ENCODE results near the gene FYB1.

- TF ChIP-seq SIN3A (conservative IDR thresholded peaks at IDR 0.05 in 1 of 2, IDR thresholded peaks at IDR 0.05 in 1 of 2; ENCODE audit: low read depth in 1 of 2, low read length in 2 of 2) (no peak), RAD21 (IDR thresholded peaks at IDR 0.05 in 1 of 2, conservative IDR thresholded peaks at IDR 0.05 in 1 of 2; ENCODE audit: low read depth in 2 of 2, low read length in 2 of 2) (no peak), SP2 (IDR thresholded peaks at IDR 0.05; ENCODE audit: low read length) (no peak), JUND (IDR thresholded peaks at IDR 0.05; ENCODE audit: low read length) (no peak), ATF3 (IDR thresholded peaks at IDR 0.05; ENCODE audit: insufficient read depth, low read depth, low read length) (no peak), CEBPB (IDR thresholded peaks at IDR 0.05; ENCODE audit: low read depth, low read length) (no peak), GTF2F1 (IDR thresholded peaks at IDR 0.05; ENCODE audit: borderline replicate concordance, low read depth, low read length) (no peak), CTCF (IDR thresholded peaks at IDR 0.05; ENCODE audit: control extremely low read depth in 1 of 3, insufficient read depth in 1 of 3, low read depth in 1 of 3, low read length in 3 of 3) (no peak), POLR2AphosphoS5 (IDR thresholded peaks at IDR 0.05; ENCODE audit: low read depth, low read length) (no peak), TAF1 (IDR thresholded peaks at IDR 0.05; ENCODE audit: low read depth, low read length) (no peak), CREB1 (IDR thresholded peaks at IDR 0.05) (no peak), USF2 (IDR thresholded peaks at IDR 0.05; ENCODE audit: low read length) (no peak)
Observed at GRCh38 chr5:39146831-39147540, 72.4 kb downstream of the FYB1 start.

Data from H1 (cell line).